CD4-positive, alpha-beta T cell (primary cell): Measurements from ENCODE around the gene OR51D1. TPM values are rescaled to one million over a fixed set of nuclear protein-coding genes. Genes with fewer than 3 reads are reported as not detected.

ENCODE experiments used
- ATAC-seq: fragments of 200-7000 bp; cut with Tn5 transposase; one replicate; pipeline ENCODE4 v1.10.0; 2022; ENCODE audit warnings: mild to moderate bottlenecking; ENCODE audit not compliant: poor library complexity
- CTCF ChIA-PET: fragments of 350-600 bp; sonication (Branson Sonifier 250); formaldehyde crosslinking; loops from one replicate; lab custom pipeline; 2021; ENCODE audit warnings: antibody characterized with exemption, inconsistent platforms; lab: Charles Lee
- POLR2A ChIA-PET: fragments of 350-600 bp; sonication (Branson Sonifier 250); formaldehyde crosslinking; loops from one replicate; lab custom pipeline; 2021; ENCODE audit warnings: antibody characterized with exemption, inconsistent platforms; lab: Charles Lee
- DNase-seq, 14 experiments: peaks; one replicate each; pipeline ENCODE4 v3.0.0-alpha.2; 2013 to 2020; ENCODE audit warnings: mixed read lengths in 2 of 14
- H3K27ac ChIP-seq, 2 donors: one replicate each; pipeline versions ENCODE4 v1.5.1 to v1.7.0; 2013; ENCODE audit warnings: low read length in 2 of 2, low read depth in 1 of 2, mild to moderate bottlenecking in 1 of 2
- H3K27me3 ChIP-seq, 2 experiments: 1 replicate in 1 of 2; 2 replicates in 1 of 2; pipeline versions ENCODE4 v1.6.1 to v1.7.0; 2013; ENCODE audit warnings: low read length in 2 of 2, control low read depth in 1 of 2, mild to moderate bottlenecking in 1 of 2, moderate library complexity in 1 of 2; ENCODE audit not compliant: insufficient read depth in 2 of 2, control insufficient read depth in 1 of 2
- H3K36me3 ChIP-seq: one replicate; pipeline ENCODE4 v1.6.1; 2013; ENCODE audit warnings: low read length, control low read depth; ENCODE audit not compliant: insufficient read depth
- H3K4me1 ChIP-seq: one replicate; pipeline ENCODE4 v1.6.1; 2013; ENCODE audit warnings: low read length, control low read depth; ENCODE audit not compliant: insufficient read depth
- H3K4me3 ChIP-seq: one replicate; pipeline ENCODE4 v1.5.1; 2013; ENCODE audit warnings: mild to moderate bottlenecking, low read length, moderate library complexity
- H3K9me3 ChIP-seq, 2 experiments: 1 replicate in 1 of 2; 2 replicates in 1 of 2; pipeline versions ENCODE4 v1.6.1 to v1.7.0; 2013; ENCODE audit warnings: low read length in 2 of 2, mild to moderate bottlenecking in 2 of 2, control low read depth in 1 of 2, moderate library complexity in 1 of 2; ENCODE audit not compliant: control insufficient read depth in 1 of 2, insufficient read depth in 1 of 2
- H3K27ac Mint-ChIP-seq: one replicate; pipeline ENCODE4 v1.8.0; 2020; ENCODE audit warnings: mixed read lengths
- H3K27me3 Mint-ChIP-seq: one replicate; pipeline ENCODE4 v1.8.0; 2021; ENCODE audit warnings: mixed read lengths
- H3K36me3 Mint-ChIP-seq: one replicate; pipeline ENCODE4 v1.8.0; 2021; ENCODE audit warnings: low read depth, mixed read lengths
- H3K4me1 Mint-ChIP-seq: one replicate; pipeline ENCODE4 v1.8.0; 2021; ENCODE audit warnings: low read depth, mixed read lengths
- H3K4me3 Mint-ChIP-seq: one replicate; pipeline ENCODE4 v1.8.0; 2020; ENCODE audit warnings: mild to moderate bottlenecking, mixed read lengths
- H3K9me3 Mint-ChIP-seq: one replicate; pipeline ENCODE4 v1.8.0; 2020; ENCODE audit warnings: mixed read lengths
- CTCF ChIP-seq: fragments of 200-600 bp; IDR thresholded peaks from one replicate; pipeline ENCODE4 v1.8.0; 2022; ENCODE audit warnings: antibody characterized with exemption, mild to moderate bottlenecking
- intact Hi-C, 2 experiments: fragments of 100-400 bp; cut with DNase I in 1 of 2; cut with micrococcal nuclease in 1 of 2; formaldehyde crosslinking; loops; one replicate each; pipeline versions ENCODE4 v1.15.1 to v1.9.0; 2023 to 2025; cut with DNase I, micrococcal nuclease
- total RNA-seq, 174 experiments: library from RNA in 2 of 174; stranded (reverse) in 2 of 174; gene quantifications; one replicate each; pipeline ENCODE4 v1.2.3 and lab custom pipeline; 2021 to 2026

Gene OR51D1
- total RNA-seq, 2 experiments from 2014 or later = not detected

DNA sequence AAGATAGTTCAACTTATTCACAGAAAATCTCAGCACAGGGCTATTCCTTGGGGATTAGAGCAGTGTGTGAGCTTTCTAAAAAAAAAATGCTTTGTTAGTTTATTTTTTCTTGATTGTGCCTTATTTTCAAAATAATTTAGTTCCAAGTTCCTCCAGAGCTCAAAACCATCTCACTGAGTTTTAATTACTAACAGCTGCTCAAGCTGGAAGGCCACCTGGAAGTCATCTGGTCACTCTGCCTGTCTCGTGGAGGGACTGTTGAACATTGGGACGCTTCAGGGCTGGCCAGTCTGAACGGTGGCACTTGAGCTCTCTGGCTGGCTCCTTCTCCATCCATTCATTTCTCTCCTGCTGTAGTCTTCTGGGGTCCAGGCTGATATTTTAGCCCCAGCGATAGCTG, 10.5 kb downstream of the OR51D1 start:
- H3K27ac Mint-ChIP-seq = no peak overlapping the region
- H3K9me3 ChIP-seq = no peaks in the 10 kb centered on the region
- H3K27ac ChIP-seq = no peak overlapping the region
- POLR2A ChIA-PET = interaction anchor here (0.6 kb wide), 3 partner anchors 1132 to 1195 kb away, joined by 3 to 4 read pairs (median 3); no protein-coding TSS in a partner anchor
- H3K4me1 Mint-ChIP-seq = no peaks in the 10 kb centered on the region
- no peaks in the 10 kb centered on the region for H3K36me3 ChIP-seq
- DNase-seq (no peak), ATAC-seq (no peak)
- no peak overlapping the region for H3K4me3 ChIP-seq
- CTCF ChIA-PET = no interaction called here
- TF ChIP-seq CTCF = no peak
- H3K27me3 Mint-ChIP-seq = peaks cover 19% of the 10 kb centered on the region
- H3K4me1 ChIP-seq = no peaks in the 10 kb centered on the region
- no peaks in the 10 kb centered on the region for H3K9me3 Mint-ChIP-seq
- H3K4me3 Mint-ChIP-seq = no peak overlapping the region
- H3K27me3 ChIP-seq = peaks cover 0 to under 1% of the 10 kb centered on the region in 2 experiments
- intact Hi-C loops = no loop called here
- H3K36me3 Mint-ChIP-seq = no peaks in the 10 kb centered on the region

GRCh38 chr11:4654635-4655369, 17.5 kb downstream of the OR51D1 start:
- ATAC-seq = no peak

DNA sequence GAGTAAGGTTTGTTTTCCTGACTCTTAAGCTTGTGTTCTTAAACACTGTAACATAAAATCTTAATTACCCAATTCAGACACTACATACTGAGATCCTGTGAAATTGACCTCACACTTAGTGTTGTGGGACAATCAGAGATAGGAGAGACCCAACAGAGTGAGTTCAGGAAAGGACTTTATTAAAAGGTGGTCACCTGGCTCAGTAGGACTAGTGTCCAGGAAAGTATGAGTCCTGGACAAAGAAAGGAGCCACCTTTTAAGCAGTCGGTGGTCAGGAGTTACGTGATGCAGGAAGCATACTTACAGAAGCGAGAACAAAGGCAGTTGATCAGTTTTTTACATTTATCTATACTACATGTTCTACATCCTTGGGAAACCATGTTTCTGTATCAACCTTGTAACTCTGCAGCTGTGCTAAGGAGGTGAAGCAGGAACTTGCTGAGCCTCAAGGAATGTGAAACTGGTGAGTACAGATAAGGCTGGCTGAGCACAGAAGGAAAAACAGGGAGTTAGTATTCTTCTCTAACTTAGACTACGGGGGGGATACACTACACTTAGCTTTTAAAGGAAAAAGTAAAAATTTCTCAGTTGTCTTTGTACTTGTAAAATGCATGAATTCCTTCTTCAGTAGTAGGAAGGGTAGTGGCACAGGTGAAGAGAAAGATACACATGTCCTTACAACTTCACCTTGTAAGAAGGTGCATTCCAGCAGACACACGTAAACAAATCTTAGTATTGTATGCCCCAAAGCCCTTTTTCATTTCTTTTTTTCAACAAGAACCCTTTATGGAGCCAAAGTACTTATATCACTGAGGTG, 21.6 kb downstream of the OR51D1 start:
- DNase-seq (no peak), ATAC-seq (no peak)
- Histone ChIP-seq H3K4me1 (no peaks in the 10 kb centered on the region), H3K27me3 (no peaks in the 10 kb centered on the region), H3K27ac (no peak overlapping the region), H3K9me3 (no peaks in the 10 kb centered on the region), H3K4me3 (no peak overlapping the region), H3K36me3 (no peaks in the 10 kb centered on the region)
- POLR2A ChIA-PET = no interaction called here
- H3K27me3 Mint-ChIP-seq = peaks cover 37% of the 10 kb centered on the region
- intact Hi-C loops = no loop called here
- no peak for TF ChIP-seq CTCF
- H3K4me1 Mint-ChIP-seq = no peaks in the 10 kb centered on the region
- no peaks in the 10 kb centered on the region for H3K36me3 Mint-ChIP-seq
- no peaks in the 10 kb centered on the region for H3K9me3 Mint-ChIP-seq
- H3K27ac Mint-ChIP-seq = no peak overlapping the region
- CTCF ChIA-PET = no interaction called here
- no peak overlapping the region for H3K4me3 Mint-ChIP-seq

More at GRCh38 chr11:4654635-4655369, 17.5 kb downstream of the OR51D1 start:
- intact Hi-C loops = no loop called here
- Histone ChIP-seq H3K27ac (no peak overlapping the region), H3K9me3 (no peaks in the 10 kb centered on the region), H3K4me3 (no peak overlapping the region), H3K4me1 (no peaks in the 10 kb centered on the region), H3K27me3 (no peaks in the 10 kb centered on the region), H3K36me3 (no peaks in the 10 kb centered on the region)
- H3K4me3 Mint-ChIP-seq = no peak overlapping the region
- peaks cover 20% of the 10 kb centered on the region for H3K27me3 Mint-ChIP-seq
- ChIA-PET CTCF (no interaction called here), POLR2A (no interaction called here)
- no peaks in the 10 kb centered on the region for H3K4me1 Mint-ChIP-seq
- H3K36me3 Mint-ChIP-seq = no peaks in the 10 kb centered on the region
- no peak for DNase-seq
- no peak overlapping the region for H3K27ac Mint-ChIP-seq
- no peak for TF ChIP-seq CTCF
- no peaks in the 10 kb centered on the region for H3K9me3 Mint-ChIP-seq
